IMR-90 (cell line): ENCODE results near the gene ANKRD61. TPM values are rescaled to one million over a fixed set of nuclear protein-coding genes. Genes with fewer than 3 reads are reported as not detected.

Experiments used
- ATAC-seq: fragments of 200-7000 bp; cut with Tn5 transposase; 2 replicates; pipeline ENCODE4 v1.9.1; 2020; ENCODE audit warnings: low read depth, mild to moderate bottlenecking, moderate library complexity
- BruUV-seq: library from RNA; stranded (reverse); fragments of 400-500 nt; replicated peaks from 2 replicates; lab custom pipeline; 2021; lab: Mats Ljungman, UMichigan
- CTCF ChIA-PET: fragments of 300-600 bp; formaldehyde crosslinking; extraction: SDS; loops from one replicate; lab custom pipeline; 2021; ENCODE audit warnings: antibody characterized with exemption; lab: Yijun Ruan, JAX
- POLR2A ChIA-PET: fragments of 300-600 bp; sonication (Branson Sonifier 250); formaldehyde crosslinking; loops from one replicate; lab custom pipeline; 2022; ENCODE audit warnings: antibody characterized with exemption; ENCODE audit not compliant: unreplicated experiment; lab: Charles Lee
- DNase-seq: peaks from one replicate; pipeline ENCODE4 v3.0.0; 2013
- H2AFZ ChIP-seq: replicated peaks from 2 replicates; pipeline ENCODE3; 2013; ENCODE audit warnings: low read length, mild to moderate bottlenecking; ENCODE audit not compliant: poor library complexity
- H2AK5ac ChIP-seq: 2 replicates; pipeline ENCODE4 v1.6.1; 2013; ENCODE audit warnings: low read depth, low read length, inconsistent platforms
- H2AK9ac ChIP-seq: replicated peaks from 2 replicates; pipeline ENCODE3; 2013; ENCODE audit warnings: mild to moderate bottlenecking, low read depth, low read length, moderate library complexity; ENCODE audit not compliant: poor library complexity
- H2BK120ac ChIP-seq: 2 replicates; pipeline ENCODE4 v1.6.1; 2013; ENCODE audit warnings: low read depth, low read length, inconsistent platforms
- H2BK15ac ChIP-seq: 3 replicates; pipeline ENCODE4 v1.6.1; 2013; ENCODE audit warnings: low read depth, low read length, inconsistent platforms
- H2BK20ac ChIP-seq: 2 replicates; pipeline ENCODE4 v1.6.1; 2013; ENCODE audit warnings: low read depth, mild to moderate bottlenecking, inconsistent platforms, low read length, moderate library complexity
- H2BK5ac ChIP-seq: 2 replicates; pipeline ENCODE4 v1.6.1; 2013; ENCODE audit warnings: mild to moderate bottlenecking, low read depth, low read length, inconsistent platforms; ENCODE audit not compliant: poor library complexity, severe bottlenecking
- H3K14ac ChIP-seq: replicated peaks from 2 replicates; pipeline ENCODE4 v1.6.1; 2013; ENCODE audit warnings: low read depth, low read length, inconsistent platforms
- H3K18ac ChIP-seq: 2 replicates; pipeline ENCODE4 v1.6.1; 2013; ENCODE audit warnings: low read depth, low read length, control low read depth
- H3K23ac ChIP-seq: 2 replicates; pipeline ENCODE4 v1.6.1; 2013; ENCODE audit warnings: low read depth, low read length, inconsistent platforms
- H3K27ac ChIP-seq: 2 replicates; pipeline ENCODE4 v1.5.1; 2013; ENCODE audit warnings: mild to moderate bottlenecking, control low read depth, low read length; ENCODE audit not compliant: insufficient read depth
- H3K27me3 ChIP-seq: 2 replicates; pipeline ENCODE4 v1.6.1; 2013; ENCODE audit warnings: low read length; ENCODE audit not compliant: control insufficient read depth, insufficient read depth
- H3K36me3 ChIP-seq: 2 replicates; pipeline ENCODE4 v1.6.1; 2013; ENCODE audit warnings: low read length, mixed read lengths; ENCODE audit not compliant: control insufficient read depth, insufficient read depth
- H3K4ac ChIP-seq: 2 replicates; pipeline ENCODE4 v1.6.1; 2013; ENCODE audit warnings: low read depth, low read length, inconsistent platforms
- H3K4me1 ChIP-seq: 2 replicates; pipeline ENCODE4 v1.6.1; 2013; ENCODE audit warnings: low read length, mixed read lengths; ENCODE audit not compliant: control insufficient read depth, insufficient read depth
- H3K4me2 ChIP-seq: 2 replicates; pipeline ENCODE4 v1.6.1; 2013; ENCODE audit warnings: low read depth, mild to moderate bottlenecking, control low read depth, low read length, moderate library complexity
- H3K4me3 ChIP-seq: 2 replicates; pipeline ENCODE4 v1.5.1; 2013; ENCODE audit warnings: low read depth, mild to moderate bottlenecking, control low read depth, low read length, moderate library complexity; ENCODE audit not compliant: insufficient read depth
- H3K56ac ChIP-seq: 2 replicates; pipeline ENCODE4 v1.6.1; 2013; ENCODE audit warnings: low read length, inconsistent platforms; ENCODE audit not compliant: insufficient read depth; ENCODE audit errors: extremely low read depth
- H3K79me1 ChIP-seq, 2 experiments: 2 replicates each; pipeline ENCODE4 v1.6.1; 2013; ENCODE audit warnings: low read length in 2 of 2, inconsistent platforms in 1 of 2, low read depth in 1 of 2
- H3K9ac ChIP-seq: 2 replicates; pipeline ENCODE4 v1.6.1; 2013; ENCODE audit warnings: low read depth, low read length, control low read depth
- H3K9me1 ChIP-seq: 2 replicates; pipeline ENCODE4 v1.6.1; 2013; ENCODE audit warnings: low read length, inconsistent platforms; ENCODE audit not compliant: insufficient read depth
- H3K9me3 ChIP-seq: 2 replicates; pipeline ENCODE4 v1.6.1; 2013; ENCODE audit warnings: low read length; ENCODE audit not compliant: control insufficient read depth, insufficient read depth
- H4K20me1 ChIP-seq: 2 replicates; pipeline ENCODE4 v1.6.1; 2013; ENCODE audit warnings: low read length, inconsistent platforms; ENCODE audit not compliant: insufficient read depth
- H4K5ac ChIP-seq: 2 replicates; pipeline ENCODE4 v1.6.1; 2013; ENCODE audit warnings: mild to moderate bottlenecking, low read depth, low read length, control low read depth
- H4K8ac ChIP-seq, 2 experiments: 2 replicates each; pipeline ENCODE4 v1.6.1; 2013; ENCODE audit warnings: low read depth in 2 of 2, low read length in 2 of 2, control low read depth in 1 of 2, inconsistent platforms in 1 of 2
- H4K91ac ChIP-seq: 2 replicates; pipeline ENCODE4 v1.6.1; 2013; ENCODE audit warnings: low read depth, low read length, inconsistent platforms; ENCODE audit not compliant: insufficient read depth
- FOS ChIP-seq: fragments of 150-350 bp; IDR thresholded peaks from 2 replicates; pipeline ENCODE4 v1.6.1; 2016; ENCODE audit warnings: low read depth, low read length
- WGBS, 2 experiments: methylation state at CpG; one replicate each; pipeline versions ENCODE4 v1.1.5 to v1.1.7; 2013; ENCODE audit warnings: missing lambda C conversion rate in 2 of 2; ENCODE audit not compliant: insufficient read length in 1 of 2; ENCODE audit errors: extremely low coverage in 2 of 2; 5-methylcytosine and 5-hydroxymethylcytosine counted together
- dilution Hi-C: fragments of 300-500 bp; cut with HindIII; formaldehyde crosslinking; loops from one replicate; pipeline ENCODE4 v1.14.3; 2018; ENCODE audit warnings: low sequenced_read_pairs; ENCODE audit not compliant: unreplicated experiment
- in situ Hi-C: fragments of 300-500 bp; cut with MboI; formaldehyde crosslinking; loops from 3 replicates; pipeline ENCODE4 v1.14.3; 2019; ENCODE audit warnings: low sequenced_read_pairs, inconsistent platforms, mixed read lengths
- intact Hi-C: fragments of 100-400 bp; cut with micrococcal nuclease; formaldehyde crosslinking; loops from 2 replicates; pipeline ENCODE4 v1.10.0; 2022
- polyA plus RNA-seq, 3 experiments: library from polyadenylated mRNA; depleted of rRNA; stranded (reverse); fragments of >200 nt; gene quantifications; 2 replicates each; pipeline ENCODE4 v1.2.3, GENCODE V29; 2012; ENCODE audit warnings: low replicate concordance in 1 of 3
- total RNA-seq: library from RNA; depleted of rRNA; stranded (reverse); fragments of >200 nt; gene quantifications from 2 replicates; pipeline ENCODE4 v1.2.3, GENCODE V29; 2012

Gene ANKRD61
- total and polyA plus RNA-seq, 2 of the 4 experiments (the other 2 are of a cell fraction) = 0.17 to 0.36 TPM

- Histone ChIP-seq H2AK9ac (no peak overlapping the region), H3K27me3 (no peaks in the 10 kb centered on the region), H2BK15ac (no peak overlapping the region), H3K36me3 (no peaks in the 10 kb centered on the region), H3K18ac (no peak overlapping the region), H3K56ac (no peak overlapping the region), H3K4ac (no peak overlapping the region), H4K8ac (no peak overlapping the region), H2BK120ac (no peak overlapping the region), H3K9ac (no peak overlapping the region), H2AFZ (no peak overlapping the region), H3K79me1 (no peaks in the 10 kb centered on the region; a peak in 1 of 4 replicates), H3K27ac (no peak overlapping the region), H3K23ac (no peak overlapping the region), H3K14ac (no peak overlapping the region), H3K4me1 (peaks cover 2% of the 10 kb centered on the region; the same call in 1 of the 2 replicates), H3K9me1 (no peaks in the 10 kb centered on the region), H2AK5ac (no peak overlapping the region), H2BK20ac (no peak overlapping the region), H2BK5ac (no peak overlapping the region), H3K9me3 (no peaks in the 10 kb centered on the region), H3K4me3 (no peak overlapping the region), H3K4me2 (no peak overlapping the region), H4K5ac (no peak overlapping the region), H4K91ac (no peak overlapping the region), H4K20me1 (no peaks in the 10 kb centered on the region)
- in situ Hi-C loops = no loop called here
- ATAC-seq (no peak), DNase-seq (no peak)
- BruUV-seq = no TSS peak
- intact Hi-C loops = no loop called here
- no CpG with 5 or more reads among the region's 9 CpGs for WGBS, 2 experiments
- no peak for TF ChIP-seq FOS
- ChIA-PET POLR2A (no interaction called here), CTCF (no interaction called here)
- dilution Hi-C loops = no loop called here
Measured at GRCh38 chr7:6074612-6075380, 43.6 kb downstream of the ANKRD61 start.
